ENCODE data around the gene EIF4EBP3.

DNA sequence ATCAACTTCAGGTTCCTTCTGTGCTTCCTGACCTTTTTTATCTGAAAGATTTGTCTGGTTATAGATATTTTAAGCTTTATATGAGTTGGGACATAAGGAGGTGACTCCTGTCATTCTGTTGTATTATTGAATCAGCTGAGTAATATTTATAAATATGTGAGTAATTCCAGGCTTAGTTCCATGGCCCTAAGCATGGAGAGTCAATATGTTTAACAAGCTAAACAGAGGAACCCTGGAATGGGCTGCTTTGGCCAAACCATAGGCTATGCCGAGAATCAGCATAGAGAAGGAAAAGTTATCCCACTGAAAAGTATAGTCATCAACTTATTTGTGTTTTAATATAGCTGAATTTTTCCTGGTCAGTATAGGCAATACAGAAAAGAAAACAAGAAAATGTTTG, 7.2 kb upstream of the EIF4EBP3 start:
- TF ChIP-seq, protein P1, sequence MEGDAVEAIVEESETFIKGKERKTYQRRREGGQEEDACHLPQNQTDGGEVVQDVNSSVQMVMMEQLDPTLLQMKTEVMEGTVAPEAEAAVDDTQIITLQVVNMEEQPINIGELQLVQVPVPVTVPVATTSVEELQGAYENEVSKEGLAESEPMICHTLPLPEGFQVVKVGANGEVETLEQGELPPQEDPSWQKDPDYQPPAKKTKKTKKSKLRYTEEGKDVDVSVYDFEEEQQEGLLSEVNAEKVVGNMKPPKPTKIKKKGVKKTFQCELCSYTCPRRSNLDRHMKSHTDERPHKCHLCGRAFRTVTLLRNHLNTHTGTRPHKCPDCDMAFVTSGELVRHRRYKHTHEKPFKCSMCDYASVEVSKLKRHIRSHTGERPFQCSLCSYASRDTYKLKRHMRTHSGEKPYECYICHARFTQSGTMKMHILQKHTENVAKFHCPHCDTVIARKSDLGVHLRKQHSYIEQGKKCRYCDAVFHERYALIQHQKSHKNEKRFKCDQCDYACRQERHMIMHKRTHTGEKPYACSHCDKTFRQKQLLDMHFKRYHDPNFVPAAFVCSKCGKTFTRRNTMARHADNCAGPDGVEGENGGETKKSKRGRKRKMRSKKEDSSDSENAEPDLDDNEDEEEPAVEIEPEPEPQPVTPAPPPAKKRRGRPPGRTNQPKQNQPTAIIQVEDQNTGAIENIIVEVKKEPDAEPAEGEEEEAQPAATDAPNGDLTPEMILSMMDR (IDR thresholded peaks at IDR 0.05), result no peak
- TF ChIP-seq POLR2A (IDR thresholded peaks at IDR 0.05) (no peak), POLR2AphosphoS5 (IDR thresholded peaks at IDR 0.05; ENCODE audit: insufficient read depth in 1 of 2, low read depth in 1 of 2) (no peak)

Data from vagina (tissue), 2 donors.